HG03139 (cell line): Measurements from ENCODE around the gene ITGA5.

Experiments used
- ATAC-seq: cut with Tn5 transposase; IDR thresholded peaks from one replicate; pipeline ENCODE4 v1.9.1; 2021; ENCODE audit not compliant: unreplicated experiment

The ITGA5 gene

GRCh38 chr12:54390176-54390667, 28.8 kb downstream of the ITGA5 start:
- ATAC-seq = no peak

GRCh38 chr12:54389607-54390175, 29.4 kb downstream of the ITGA5 start:
- no peak for ATAC-seq

- no peak for ATAC-seq
Observed at GRCh38 chr12:54389134-54389508, 29.9 kb downstream of the ITGA5 start.

- no peak for ATAC-seq
Observed at GRCh38 chr12:54388237-54389133, 30.6 kb downstream of the ITGA5 start.

- ATAC-seq = no peak
Observed at GRCh38 chr12:54387114-54387467, 32.0 kb downstream of the ITGA5 start.

- no peak for ATAC-seq
Observed at GRCh38 chr12:54386403-54387113, 32.5 kb downstream of the ITGA5 start.

- no peak for ATAC-seq
Observed at GRCh38 chr12:54385251-54385914, 33.7 kb downstream of the ITGA5 start.

- no peak for ATAC-seq
Observed at GRCh38 chr12:54384591-54385041, 34.5 kb downstream of the ITGA5 start, which contains the start of gene ZNF385A. Gene ZNF385A (minus strand): TSS chr12:54384733. CDS start chr12:54384514, 219 bp downstream.

- ATAC-seq = no peak
Observed at GRCh38 chr12:54383041-54383609, 35.9 kb downstream of the ITGA5 start.

GRCh38 chr12:54381136-54381535, 37.9 kb downstream of the ITGA5 start:
- ATAC-seq = no peak

GRCh38 chr12:54379398-54380201, 39.5 kb downstream of the ITGA5 start:
- peak; percentile 60 for ATAC-seq

GRCh38 chr12:54378796-54379397, 40.2 kb downstream of the ITGA5 start:
- ATAC-seq = no peak

- ATAC-seq = no peak
Observed at GRCh38 chr12:54377797-54378515, 41.1 kb downstream of the ITGA5 start.

GRCh38 chr12:54377007-54377406, 42.1 kb downstream of the ITGA5 start:
- no peak for ATAC-seq

- no peak for ATAC-seq
Observed at GRCh38 chr12:54376596-54376995, 42.5 kb downstream of the ITGA5 start.

GRCh38 chr12:54375259-54375579, 43.8 kb downstream of the ITGA5 start:
- ATAC-seq = no peak

- ATAC-seq = no peak
Observed at GRCh38 chr12:54374562-54375258, 44.4 kb downstream of the ITGA5 start.
